HCT116 (cell line): ENCODE measurements around the gene PHKB. TPM values are rescaled to one million over a fixed set of nuclear protein-coding genes. Genes with fewer than 3 reads are reported as not detected.
"Not testable (repeated sequence)": the region's sequence is repeated elsewhere in the genome, so short reads cannot be mapped to it uniquely, and the experiment has no call there.

Experiments
- ATAC-seq: fragments of 200-7000 bp; cut with Tn5 transposase; 2 replicates; pipeline ENCODE4 v1.9.1; 2020; ENCODE audit warnings: mild to moderate bottlenecking, moderate library complexity
- BruUV-seq: library from RNA; stranded (reverse); fragments of 400-500 nt; replicated peaks from 2 replicates; lab custom pipeline; 2021; lab: Mats Ljungman, UMichigan
- CTCF ChIA-PET: fragments of 300-600 bp; sonication (Branson Sonifier 250); formaldehyde crosslinking; loops from one replicate; lab custom pipeline; 2021; ENCODE audit warnings: antibody characterized with exemption; lab: Charles Lee
- POLR2A ChIA-PET: fragments of 300-600, 350-600 bp; sonication (Branson Sonifier 250); formaldehyde crosslinking; loops from one replicate; lab custom pipeline; 2021; ENCODE audit warnings: antibody characterized with exemption; lab: Charles Lee
- RAD21 ChIA-PET, 2 experiments: fragments of 300-600 bp; sonication (Branson Sonifier 250); formaldehyde crosslinking; loops; one replicate each; lab custom pipeline; 2023; ENCODE audit warnings: low total read pairs in 2 of 2; ENCODE audit not compliant: uncharacterized antibody in 2 of 2, unreplicated experiment in 2 of 2, low non-redundant PET in 1 of 2; lab: Charles Lee
- DNase-seq: peaks from one replicate; pipeline ENCODE4 v3.0.0-alpha.2; 2010; ENCODE audit warnings: low read depth, low spot score
- H2AFZ ChIP-seq: fragments of 200-600 bp; shearing (Covaris generic), sonication (generic); 2 replicates; pipeline ENCODE4 v1.6.1; 2017; ENCODE audit warnings: low read depth, mixed run types, mixed read lengths, antibody characterized with exemption, low read length; ENCODE audit not compliant: poor library complexity, severe bottlenecking
- H3K27ac ChIP-seq: 2 replicates; pipeline ENCODE4 v1.5.1; 2012; ENCODE audit warnings: low read depth, low read length
- H3K27me3 ChIP-seq: fragments of 200-600 bp; sonication (generic); 2 replicates; pipeline ENCODE4 v1.6.1; 2016; ENCODE audit warnings: mixed run types, low read length, mixed read lengths; ENCODE audit not compliant: insufficient read depth
- H3K36me3 ChIP-seq, 2 experiments: fragments of 200-500 bp in 1 of 2; fragments of 200-600 bp in 1 of 2; sonication (Bioruptor generic) in 1 of 2; sonication (generic) in 1 of 2; 2 replicates each; pipeline versions ENCODE4 v1.5.1 to v1.6.1; 2014 to 2016; ENCODE audit warnings: low read length in 2 of 2, inconsistent platforms in 1 of 2, mixed read lengths in 1 of 2, mixed run types in 1 of 2; ENCODE audit not compliant: insufficient read depth in 2 of 2, control insufficient read depth in 1 of 2
- H3K4me1 ChIP-seq, 2 experiments: fragments of 200-600 bp in 1 of 2; sonication (generic) in 1 of 2; 2 replicates each; pipeline versions ENCODE4 v1.5.1 to v1.6.1; 2012 to 2017; ENCODE audit warnings: low read length in 2 of 2, inconsistent platforms in 1 of 2, mild to moderate bottlenecking in 1 of 2, mixed read lengths in 1 of 2, mixed run types in 1 of 2, moderate library complexity in 1 of 2; ENCODE audit not compliant: insufficient read depth in 2 of 2, control insufficient read depth in 1 of 2
- H3K4me2 ChIP-seq: fragments of 200-600 bp; sonication (generic); 2 replicates; pipeline ENCODE4 v1.6.1; 2017; ENCODE audit warnings: mixed run types, low read length, mixed read lengths
- H3K4me3 ChIP-seq, 2 experiments: fragments of 200-600 bp in 1 of 2; sonication (generic) in 1 of 2; replicated peaks in 1 of 2; 2 replicates each; pipeline ENCODE4 v1.5.1; 2011 to 2016; ENCODE audit warnings: low read length in 2 of 2, control low read depth in 1 of 2, low read depth in 1 of 2, mild to moderate bottlenecking in 1 of 2, mixed read lengths in 1 of 2, mixed run types in 1 of 2
- H3K79me2 ChIP-seq: fragments of 200-600 bp; sonication (generic); 2 replicates; pipeline ENCODE4 v1.6.1; 2017; ENCODE audit warnings: mild to moderate bottlenecking, mixed run types, low read length, moderate library complexity, mixed read lengths; ENCODE audit not compliant: insufficient read depth
- H3K9ac ChIP-seq: fragments of 200-600 bp; sonication (generic); 2 replicates; pipeline ENCODE4 v1.6.1; 2016; ENCODE audit warnings: low read length, mixed read lengths
- H3K9me2 ChIP-seq: fragments of 200-600 bp; sonication (generic), shearing (Covaris generic); 2 replicates; pipeline ENCODE4 v1.6.1; 2017; ENCODE audit warnings: mixed run types, mild to moderate bottlenecking, moderate library complexity; ENCODE audit not compliant: insufficient read depth
- H3K9me3 ChIP-seq, 2 experiments: fragments of 200-500 bp in 1 of 2; fragments of 200-600 bp in 1 of 2; sonication (Bioruptor generic) in 1 of 2; sonication (generic) in 1 of 2; 2 replicates each; pipeline ENCODE4 v1.6.1; 2014 to 2017; ENCODE audit warnings: low read length in 2 of 2, mixed read lengths in 2 of 2, inconsistent platforms in 1 of 2, low read depth in 1 of 2, mild to moderate bottlenecking in 1 of 2, mixed run types in 1 of 2, moderate library complexity in 1 of 2; ENCODE audit not compliant: control insufficient read depth in 1 of 2, insufficient read depth in 1 of 2
- H4K20me1 ChIP-seq: fragments of 200-600 bp; sonication (generic), shearing (Covaris generic); 2 replicates; pipeline ENCODE4 v1.6.1; 2017; ENCODE audit warnings: mixed run types, mild to moderate bottlenecking, moderate library complexity; ENCODE audit not compliant: insufficient read depth
- CBX3 ChIP-seq: IDR thresholded peaks from 2 replicates; pipeline ENCODE4 v1.6.1; 2012; ENCODE audit warnings: low read depth
- EZH2 ChIP-seq: fragments of 200-600 bp; sonication (generic); IDR thresholded peaks from 2 replicates; pipeline ENCODE4 v1.6.1; 2017; ENCODE audit warnings: antibody characterized with exemption, mixed run types
- JUND ChIP-seq: IDR thresholded peaks from 2 replicates; pipeline ENCODE4 v1.6.1; 2012
- POLR2AphosphoS5 ChIP-seq: IDR thresholded peaks from 2 replicates; pipeline ENCODE4 v1.6.1; 2011; ENCODE audit warnings: mild to moderate bottlenecking, low read depth, low read length, moderate library complexity
- TCF7L2 ChIP-seq: IDR thresholded peaks from 2 replicates; pipeline ENCODE4 v1.7.0; 2011; ENCODE audit warnings: borderline replicate concordance, inconsistent platforms; ENCODE audit not compliant: insufficient read depth, insufficient read length; ENCODE audit errors: extremely low read depth
- ZNF274 ChIP-seq: fragments of 200-500 bp; sonication (Bioruptor generic); IDR thresholded peaks from 2 replicates; pipeline ENCODE4 v1.6.1; 2014; ENCODE audit warnings: mild to moderate bottlenecking, low read depth, low read length, inconsistent platforms
- intact Hi-C: fragments of 100-400 bp; cut with micrococcal nuclease; formaldehyde crosslinking; loops from 2 replicates; pipeline ENCODE4 v1.10.0; 2022
- total RNA-seq: library from RNA; stranded (reverse); gene quantifications from one replicate; pipeline ENCODE4 v1.2.1, GENCODE V29; 2021; ENCODE audit not compliant: unreplicated experiment

The PHKB gene
- total RNA-seq, 1 experiment from 2014 or later, result 30.5 TPM

DNA sequence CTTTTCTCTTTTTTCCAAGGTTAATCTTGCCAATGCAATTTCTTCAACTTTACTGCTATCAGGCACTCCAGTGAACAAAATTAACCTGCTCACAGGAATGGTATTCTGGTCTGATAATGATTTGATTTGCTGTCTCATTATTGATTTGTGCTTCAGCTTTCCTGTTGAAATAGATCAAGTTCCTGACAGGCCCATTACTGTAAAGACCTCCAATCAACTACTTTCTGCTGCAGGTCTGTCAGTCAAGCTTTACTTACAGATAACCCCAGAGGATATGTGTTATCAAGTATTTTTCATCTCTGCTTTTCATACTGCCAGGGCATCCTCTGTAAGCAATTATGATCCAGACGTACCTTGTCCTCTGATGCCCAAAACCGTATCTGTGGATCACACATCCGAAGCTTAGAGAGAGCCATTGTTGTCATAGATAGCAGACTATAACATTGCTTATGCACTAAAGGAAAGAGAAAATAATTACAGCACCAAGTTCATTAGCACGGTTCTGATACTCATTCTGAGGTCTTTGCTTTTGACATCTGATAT is 215.6 kb downstream of the PHKB start:
- Histone ChIP-seq H3K27me3 (no peaks in the 10 kb centered on the region), H3K9me2 (no peaks in the 10 kb centered on the region), H3K79me2 (no peaks in the 10 kb centered on the region), H3K36me3 (no peaks in the 10 kb centered on the region), H3K9me3 (no peaks in the 10 kb centered on the region), H3K4me2 (no peak overlapping the region), H3K4me1 (no peaks in the 10 kb centered on the region), H4K20me1 (no peaks in the 10 kb centered on the region), H3K27ac (no peak overlapping the region), H3K9ac (no peak overlapping the region), H3K4me3 (no peak overlapping the region), H2AFZ (no peak overlapping the region)
- ChIA-PET CTCF (no interaction called here), RAD21 (no interaction called here), POLR2A (no interaction called here)
- ATAC-seq (no peak), DNase-seq (no peak)
- intact Hi-C loops, result no loop called here
- no TSS peak for BruUV-seq
- no peak for TF ChIP-seq TCF7L2
- TF ChIP-seq ZNF274, result no peak
- no peak for TF ChIP-seq JUND
- TF ChIP-seq CBX3, result no peak
- TF ChIP-seq POLR2AphosphoS5, result no peak
- TF ChIP-seq EZH2, result no peak
- TF ChIP-seq, all 23 proteins: peak for 0

DNA sequence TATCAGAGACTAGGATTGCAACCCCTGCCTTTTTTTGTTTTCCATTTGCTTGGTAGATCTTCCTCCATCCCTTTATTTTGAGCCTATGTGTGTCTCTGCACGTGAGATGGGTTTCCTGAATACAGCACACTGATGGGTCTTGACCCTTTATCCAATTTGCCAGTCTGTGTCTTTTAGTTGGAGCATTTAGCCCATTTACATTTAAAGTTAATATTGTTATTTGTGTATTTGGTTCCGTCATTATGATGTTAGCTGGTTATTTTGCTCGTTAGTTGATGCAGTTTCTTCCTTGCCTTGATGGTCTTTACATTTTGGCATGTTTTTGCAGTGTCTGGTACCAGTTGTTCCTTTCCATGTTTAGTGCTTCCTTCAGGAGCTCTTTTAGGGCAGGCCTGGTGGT is 220.4 kb downstream of the PHKB start:
- H3K27ac ChIP-seq, H4K20me1 ChIP-seq, BruUV-seq, H3K79me2 ChIP-seq, POLR2A ChIA-PET, H3K27me3 ChIP-seq, H3K4me3 ChIP-seq, H3K9me2 ChIP-seq, H3K36me3 ChIP-seq, ATAC-seq, CTCF ChIA-PET, H3K4me2 ChIP-seq, H3K9me3 ChIP-seq, DNase-seq, RAD21 ChIA-PET, H3K4me1 ChIP-seq, intact Hi-C loops, H3K9ac ChIP-seq, H2AFZ ChIP-seq: not testable (repeated sequence)
